NCI-H524 treated with DMSO at 0.1 percent for 48 hours (cell line): ENCODE results near the gene IFNL2.
"Not testable (repeated sequence)": the region's sequence is repeated elsewhere in the genome, so short reads cannot be mapped to it uniquely, and the experiment has no call there.

Experiments
- DNase-seq: peaks from one replicate; lab custom pipeline; 2025; lab: John Stamatoyannopoulos, UW

IFNL2 gene

DNA sequence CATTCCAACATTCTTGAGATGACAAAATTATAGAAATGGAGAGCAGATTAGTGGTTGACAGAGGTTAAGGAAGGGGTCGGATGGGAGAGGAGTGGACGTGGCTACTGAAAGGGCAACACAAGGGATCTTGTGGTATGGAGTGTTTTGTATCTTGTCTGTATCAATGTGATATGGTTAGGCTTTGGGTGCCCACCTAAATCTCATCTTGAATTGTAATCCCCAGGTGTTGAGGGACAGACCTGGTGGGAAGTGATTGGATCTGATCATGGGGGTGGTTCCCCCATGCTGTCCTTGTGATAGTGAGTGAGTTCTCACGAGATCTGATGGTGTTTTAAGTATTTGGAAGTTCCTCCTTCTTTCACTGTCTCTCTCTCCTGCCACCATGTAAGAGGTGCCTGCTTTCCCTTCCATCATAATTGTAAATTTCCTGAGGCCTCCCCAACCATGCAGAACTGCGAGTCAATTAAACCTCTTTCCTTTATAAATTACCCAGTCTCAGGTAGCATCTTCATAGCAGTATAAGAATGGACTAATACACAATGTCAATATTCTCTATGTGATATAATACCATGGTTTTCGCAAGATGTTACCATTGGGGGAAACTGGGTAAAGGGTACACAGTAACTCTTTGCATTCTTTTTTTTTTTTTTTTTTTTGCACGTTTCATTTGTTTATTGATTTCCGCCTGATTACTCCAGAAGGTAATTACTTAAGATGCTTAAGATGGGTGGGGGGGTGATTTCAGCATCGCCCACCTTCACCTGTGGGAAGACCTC lies 14.6 kb upstream of the IFNL2 start:
- no peak for DNase-seq

DNA sequence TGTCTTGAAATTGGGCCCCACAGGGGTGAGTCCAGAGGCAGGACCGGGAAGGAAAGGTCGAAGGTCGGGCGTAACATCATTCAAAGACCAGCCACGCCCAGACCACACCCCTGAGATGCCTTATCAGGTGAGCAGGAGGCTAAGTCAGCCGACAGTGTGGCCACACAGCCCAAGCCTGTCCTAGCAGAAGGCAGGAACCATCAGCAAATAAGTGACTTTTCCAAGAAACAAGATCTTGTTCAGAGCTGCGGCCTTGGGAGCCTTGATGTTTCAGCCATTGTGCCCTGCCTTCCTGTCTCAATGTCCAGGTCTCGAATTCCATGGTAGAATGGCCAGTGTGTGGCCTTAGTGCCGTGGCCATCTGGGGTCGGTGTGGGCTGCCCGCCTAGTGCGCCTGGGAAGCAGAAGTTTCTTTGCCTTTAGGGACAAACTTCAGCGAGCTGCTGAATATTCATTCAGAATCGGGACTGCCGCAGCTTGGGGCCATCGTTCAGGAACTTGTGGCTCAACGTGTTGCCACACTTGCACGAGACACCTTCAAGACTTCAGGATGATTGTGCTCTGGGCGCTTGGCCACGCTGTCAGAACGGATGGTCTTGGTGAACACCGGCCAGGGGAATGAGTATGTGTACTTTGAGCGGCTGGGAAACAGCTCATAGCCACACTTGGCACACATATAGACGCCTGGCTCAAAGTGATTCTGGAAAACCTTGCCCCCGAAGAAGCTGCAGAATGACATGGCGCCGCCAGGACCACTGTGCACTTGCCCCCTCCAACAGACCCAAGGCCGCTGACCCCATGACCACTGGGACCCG lies 13.5 kb upstream of the IFNL2 start:
- DNase-seq: no peak

DNA sequence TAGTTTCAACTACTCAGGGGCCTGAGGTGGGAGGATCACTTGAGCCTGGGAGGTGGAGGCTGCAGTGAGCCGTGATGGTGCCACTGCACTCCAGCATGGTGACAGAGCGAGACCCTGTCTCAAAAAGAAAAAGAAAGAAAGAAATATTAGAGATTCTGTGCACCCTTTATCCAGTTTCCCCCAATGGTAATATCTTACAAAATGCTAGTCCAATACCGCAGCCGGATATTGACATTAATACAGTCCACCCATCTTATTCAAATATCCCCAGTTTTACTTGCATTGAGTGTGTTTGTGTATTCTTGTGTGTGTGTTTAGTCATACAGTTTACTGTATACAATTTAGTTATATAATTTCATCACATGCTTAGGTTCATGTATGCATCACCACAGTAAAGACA lies 11.0 kb upstream of the IFNL2 start:
- no peak for DNase-seq

DNA sequence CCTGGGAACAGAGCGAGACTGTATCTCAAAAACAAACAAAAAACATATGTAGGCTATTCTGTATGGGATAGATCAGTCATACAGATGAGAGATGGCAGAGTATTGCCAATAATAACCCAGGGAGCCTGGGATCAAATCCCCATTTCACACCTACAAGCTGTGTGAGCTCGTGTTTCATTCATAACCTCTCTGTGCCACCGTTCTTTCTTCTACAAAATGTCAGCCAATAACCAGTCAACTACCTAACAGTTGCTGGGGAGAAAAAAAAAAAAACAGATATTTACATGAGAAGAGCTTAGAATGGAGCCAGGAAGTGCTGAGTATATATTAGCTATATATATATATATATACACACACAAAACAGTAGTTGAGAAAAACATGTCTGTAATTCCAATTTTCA lies 6.5 kb upstream of the IFNL2 start:
- no peak for DNase-seq

DNA sequence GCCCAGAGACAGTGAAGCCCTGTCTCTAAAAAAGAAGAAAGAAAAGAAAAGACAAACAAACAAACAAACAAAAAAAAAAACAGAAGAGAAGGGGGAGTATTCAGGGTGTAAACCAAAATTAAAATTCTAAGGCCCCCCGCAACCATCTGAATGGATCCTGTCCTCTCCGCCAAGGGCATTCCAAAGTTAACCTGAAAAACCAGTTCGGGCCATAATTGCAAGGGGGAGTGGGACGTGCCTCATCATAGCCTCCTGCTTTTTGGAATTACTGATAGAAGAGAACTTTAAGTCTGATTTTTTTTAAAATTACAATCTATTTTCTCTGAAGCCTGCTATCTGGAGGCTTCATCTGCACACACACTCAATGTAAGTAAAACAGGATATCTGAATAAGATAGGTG lies 5.7 kb upstream of the IFNL2 start:
- DNase-seq: no peak

DNA sequence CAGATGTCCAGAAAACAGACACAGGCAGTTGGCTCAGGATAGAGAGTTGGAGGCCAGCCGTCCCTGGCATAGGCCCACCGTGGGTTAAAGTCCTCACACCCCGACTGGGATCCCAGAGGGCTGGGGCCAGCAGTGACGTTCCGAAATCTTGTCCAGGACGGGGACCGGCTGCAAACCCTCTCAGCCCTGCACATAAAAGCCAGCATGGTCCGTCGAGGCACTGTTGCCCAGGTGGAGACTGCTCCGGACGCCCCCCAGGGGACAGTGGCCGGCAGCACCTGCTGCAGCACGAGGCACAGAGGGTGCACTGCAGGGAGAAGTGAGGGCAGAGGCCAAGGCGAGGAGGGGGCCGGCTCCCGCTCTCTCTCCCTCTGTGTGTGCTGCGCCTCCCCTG lies 4.3 kb upstream of the IFNL2 start:
- DNase-seq: no peak

DNA sequence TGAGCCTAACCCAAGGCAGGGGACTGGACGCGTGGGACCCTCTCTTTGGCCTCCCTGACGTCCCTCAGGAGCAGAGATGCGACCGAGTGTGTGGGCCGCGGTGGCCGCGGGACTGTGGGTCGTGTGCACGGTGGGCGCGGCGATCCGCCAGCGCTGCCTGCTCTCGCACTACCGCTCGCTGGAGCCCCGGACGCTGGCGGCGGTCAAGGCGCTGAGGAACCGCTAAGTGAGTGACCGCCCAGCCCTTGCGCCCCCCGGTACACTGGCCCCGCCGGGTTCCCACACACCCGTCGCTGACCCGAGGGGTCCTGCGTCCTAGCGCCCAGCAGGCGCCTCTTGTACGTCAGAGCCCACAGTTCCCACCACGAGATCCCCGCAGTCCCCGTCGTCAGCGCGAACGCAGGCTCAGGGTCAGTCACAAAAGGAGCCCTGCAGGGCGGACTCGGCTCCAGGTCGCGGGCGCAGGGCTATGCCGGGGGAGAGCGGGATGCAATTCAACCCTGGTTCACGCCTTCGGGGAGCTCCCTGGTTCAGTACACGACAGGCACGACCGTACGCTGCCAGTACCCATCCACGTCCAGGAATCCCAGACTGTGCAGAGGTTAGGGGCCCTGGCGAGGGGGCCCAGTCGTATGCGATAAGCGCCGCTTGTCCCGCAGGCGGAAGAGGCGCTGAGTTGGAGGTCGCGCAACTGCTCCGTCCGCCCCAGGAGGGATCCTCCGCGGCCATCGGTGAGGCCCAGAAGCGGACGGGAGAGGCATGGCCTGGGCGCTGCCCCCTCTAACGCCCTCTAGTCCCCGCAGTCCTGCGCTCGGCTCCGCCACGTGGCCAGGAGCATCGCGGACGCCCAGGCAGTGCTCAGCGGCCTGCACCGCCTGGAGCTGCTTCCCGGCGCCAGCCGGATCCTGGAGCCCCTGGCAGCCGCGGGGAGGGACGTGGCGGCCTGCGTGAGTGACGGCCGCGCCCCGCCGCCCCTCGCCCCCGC lies 3.6 kb upstream of the IFNL2 start:
- no peak for DNase-seq

DNA sequence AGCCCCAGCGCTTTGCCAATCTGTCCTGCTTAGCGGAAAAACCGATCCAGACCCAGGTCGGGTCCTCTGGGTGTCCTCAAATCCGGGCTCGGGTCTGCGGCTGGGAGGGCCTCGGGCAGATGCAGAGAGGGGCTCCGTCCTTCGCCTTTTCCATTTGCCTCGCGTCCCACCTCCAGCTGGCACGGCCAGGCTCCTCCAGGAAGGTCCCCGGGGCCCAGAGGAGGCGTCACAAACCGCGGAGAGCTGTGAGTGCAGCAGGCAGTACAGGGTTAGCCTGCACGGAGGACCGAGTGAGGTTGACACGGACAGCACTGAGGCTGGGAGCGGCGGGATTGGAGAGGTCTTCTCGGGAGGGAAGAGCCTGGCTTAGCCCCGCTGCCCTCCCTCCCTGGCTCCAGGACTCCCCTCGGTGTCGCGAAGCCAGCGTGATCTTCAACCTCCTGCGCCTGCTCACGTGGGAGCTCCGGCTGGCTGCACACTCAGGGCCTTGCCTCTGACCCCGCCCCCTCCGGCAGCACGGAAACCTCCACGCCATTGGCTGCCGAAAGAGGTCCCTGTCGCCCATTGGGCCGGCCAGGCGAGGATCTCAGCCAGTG lies 2.8 kb upstream of the IFNL2 start:
- DNase-seq: no peak

DNA sequence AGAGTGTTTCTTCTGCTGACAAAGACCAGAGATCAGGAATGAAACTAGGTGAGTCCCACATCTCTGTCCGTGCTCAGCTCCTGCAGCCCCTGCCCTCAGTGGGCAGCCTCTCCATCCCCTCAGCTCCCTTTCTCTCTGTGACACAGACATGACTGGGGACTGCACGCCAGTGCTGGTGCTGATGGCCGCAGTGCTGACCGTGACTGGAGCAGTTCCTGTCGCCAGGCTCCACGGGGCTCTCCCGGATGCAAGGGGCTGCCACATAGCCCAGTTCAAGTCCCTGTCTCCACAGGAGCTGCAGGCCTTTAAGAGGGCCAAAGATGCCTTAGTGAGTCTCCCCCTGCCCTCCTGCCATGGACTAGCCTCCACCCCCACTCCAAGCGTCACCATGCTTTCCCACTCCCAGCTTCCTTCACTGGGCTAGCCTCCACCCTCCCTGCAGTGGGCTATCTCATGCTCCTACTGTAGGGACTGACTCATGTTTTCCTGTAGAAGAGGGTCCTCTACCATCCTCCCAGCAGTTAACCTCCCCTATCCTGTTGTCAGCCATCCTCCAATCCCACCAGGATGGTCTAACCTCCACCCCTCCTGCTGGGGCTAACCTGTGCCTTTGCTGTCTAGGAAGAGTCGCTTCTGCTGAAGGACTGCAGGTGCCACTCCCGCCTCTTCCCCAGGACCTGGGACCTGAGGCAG lies 481 bp downstream of the IFNL2 start:
- not testable (repeated sequence) for DNase-seq

DNA sequence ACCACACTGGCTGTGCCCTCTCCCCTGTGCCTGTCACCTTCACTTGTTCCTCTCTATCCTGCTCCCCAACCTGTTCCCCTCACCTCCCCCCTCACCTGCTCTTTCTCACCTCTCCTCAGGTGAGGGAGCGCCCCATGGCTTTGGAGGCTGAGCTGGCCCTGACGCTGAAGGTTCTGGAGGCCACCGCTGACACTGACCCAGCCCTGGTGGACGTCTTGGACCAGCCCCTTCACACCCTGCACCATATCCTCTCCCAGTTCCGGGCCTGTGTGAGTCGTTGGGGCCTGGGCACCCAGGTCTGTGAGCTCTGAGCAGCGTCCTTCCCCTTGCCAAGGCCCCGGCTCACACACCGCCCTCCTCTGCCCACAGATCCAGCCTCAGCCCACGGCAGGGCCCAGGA lies 1.2 kb downstream of the IFNL2 start:
- DNase-seq: not testable (repeated sequence)

DNA sequence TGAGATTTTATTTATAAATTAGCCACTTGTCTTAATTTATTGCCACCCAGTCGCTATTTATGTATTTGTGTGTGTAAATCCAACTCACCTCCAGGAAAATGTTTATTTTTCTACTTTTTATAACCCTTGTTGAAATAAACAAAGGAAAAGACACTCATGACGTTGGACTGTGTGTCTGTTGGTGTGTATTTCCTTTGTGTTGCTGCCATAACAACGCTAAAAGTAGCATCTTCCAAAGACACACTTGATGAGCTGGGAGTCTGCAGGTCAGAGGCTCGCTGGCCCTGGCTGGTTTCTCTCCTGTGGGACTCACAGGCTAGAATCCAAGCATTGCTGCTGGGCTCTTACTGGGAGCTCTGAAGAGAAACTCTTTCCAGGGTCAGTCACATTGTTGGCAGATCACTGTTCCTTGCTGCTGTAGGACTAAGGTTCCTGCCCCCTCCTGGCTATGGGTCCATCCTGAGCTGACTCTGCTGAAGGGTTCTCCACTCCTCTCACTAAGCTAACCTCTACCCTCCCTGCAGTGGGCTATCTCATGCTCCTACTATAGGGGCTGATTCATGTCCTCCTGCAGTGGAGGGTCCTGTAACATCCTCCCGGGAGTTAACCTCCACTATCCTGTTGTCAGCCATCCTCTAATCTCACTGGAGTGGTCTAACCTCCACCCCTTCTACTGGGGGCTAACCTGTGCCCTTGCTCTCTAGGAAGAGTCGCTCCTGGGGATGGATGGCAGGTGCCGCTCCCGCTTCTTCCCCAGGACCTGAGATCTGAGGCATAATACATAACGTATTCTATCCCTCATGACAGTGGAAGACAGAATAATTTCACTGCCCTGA lies 2.1 kb downstream of the IFNL2 start:
- DNase-seq: no peak

DNA sequence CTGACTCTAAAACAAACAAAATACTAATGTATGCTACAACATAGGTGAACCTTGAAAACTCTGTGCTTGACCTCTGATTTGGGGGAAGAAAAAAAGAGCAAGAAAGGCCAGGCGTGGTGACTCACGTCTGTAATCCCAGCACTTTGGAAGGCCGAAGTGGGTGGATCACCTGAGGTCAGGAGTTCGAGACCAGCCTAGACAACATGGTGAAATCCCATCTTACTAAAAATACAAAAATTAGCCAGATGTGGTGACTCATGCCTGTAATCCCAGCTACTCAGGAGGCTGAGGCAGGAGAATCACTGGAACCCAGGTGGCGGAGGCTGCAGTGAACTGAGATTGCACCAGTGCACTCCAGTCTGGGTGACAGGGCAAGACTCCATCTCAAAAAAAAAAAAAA lies 5.7 kb downstream of the IFNL2 start:
- DNase-seq: not testable (repeated sequence)

DNA sequence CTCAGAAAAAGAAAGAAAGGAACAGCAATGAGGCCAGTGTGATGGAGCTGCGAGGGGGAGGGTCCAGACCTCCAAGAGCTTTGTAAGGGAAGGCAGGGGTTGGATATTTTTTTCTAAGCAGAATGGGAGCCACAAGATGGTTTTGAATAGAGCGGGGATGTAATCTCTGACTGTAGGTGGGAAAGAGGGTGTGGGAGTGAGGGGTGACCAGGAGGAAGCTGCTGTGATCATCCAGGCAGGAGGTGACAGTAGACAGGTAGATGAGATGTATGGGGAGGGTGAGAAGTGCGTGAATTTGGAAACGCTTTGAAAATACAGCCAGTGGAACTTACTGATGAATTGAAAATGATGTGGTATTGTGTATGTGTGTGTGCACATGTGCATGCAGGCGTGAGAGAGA lies 7.4 kb downstream of the IFNL2 start:
- DNase-seq: no peak

DNA sequence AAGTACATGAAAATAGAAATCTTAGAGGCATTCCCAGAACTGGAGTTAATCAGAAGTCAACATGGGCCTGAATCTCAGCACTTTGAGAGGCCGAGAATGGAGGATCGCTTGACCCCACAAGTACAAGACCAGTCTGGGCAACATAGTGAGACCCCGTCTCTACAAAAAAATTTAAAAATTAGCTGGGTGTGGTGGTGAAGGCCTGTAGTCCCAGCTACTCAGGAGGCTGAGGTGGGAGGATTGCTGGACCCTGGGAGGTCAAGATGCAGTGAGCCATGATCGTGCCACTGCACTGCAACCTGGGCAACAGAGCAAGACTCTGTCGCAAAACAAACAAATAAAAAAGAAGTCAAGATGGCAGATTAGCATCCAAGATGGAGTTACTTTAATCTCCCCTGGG lies 8.5 kb downstream of the IFNL2 start:
- DNase-seq: no peak

DNA sequence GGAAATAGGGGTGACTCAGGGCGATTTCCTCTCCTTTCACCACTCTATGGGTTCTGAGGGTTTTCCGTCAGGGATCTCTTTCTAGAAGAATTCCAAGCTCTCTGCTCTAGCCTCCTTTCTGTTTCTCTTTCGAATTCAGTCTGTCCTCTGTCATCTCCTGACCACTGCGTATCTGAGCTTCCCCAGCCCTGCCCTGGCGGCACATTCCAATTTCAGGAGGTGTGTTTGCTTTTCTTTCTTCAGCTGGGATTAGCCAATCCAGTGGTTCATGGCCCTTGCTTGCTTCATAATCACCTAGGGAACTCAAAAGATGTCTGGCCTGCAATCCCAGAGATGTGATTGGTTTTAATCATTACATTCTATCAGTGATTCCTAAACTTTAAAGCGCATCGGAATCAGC lies 9.4 kb downstream of the IFNL2 start:
- DNase-seq: no peak

DNA sequence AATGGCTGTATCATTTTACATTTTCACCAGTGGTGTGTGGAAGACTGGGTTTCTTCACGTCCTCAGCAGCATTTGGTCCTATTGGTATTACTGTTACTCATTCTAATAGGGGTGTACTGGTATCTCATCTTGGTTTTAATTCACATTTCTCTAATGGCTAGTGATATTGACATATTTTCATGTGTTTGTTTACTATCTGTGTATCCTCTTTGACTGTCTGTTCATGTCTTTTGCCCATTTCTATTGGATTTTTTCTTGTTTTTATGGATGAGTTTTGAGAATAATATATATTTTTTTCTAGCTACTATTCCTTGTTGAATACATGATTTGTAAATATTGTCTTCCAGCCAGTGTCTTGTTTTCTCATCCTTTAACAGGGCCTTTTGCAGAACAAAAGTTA lies 13.8 kb downstream of the IFNL2 start:
- DNase-seq: no peak

DNA sequence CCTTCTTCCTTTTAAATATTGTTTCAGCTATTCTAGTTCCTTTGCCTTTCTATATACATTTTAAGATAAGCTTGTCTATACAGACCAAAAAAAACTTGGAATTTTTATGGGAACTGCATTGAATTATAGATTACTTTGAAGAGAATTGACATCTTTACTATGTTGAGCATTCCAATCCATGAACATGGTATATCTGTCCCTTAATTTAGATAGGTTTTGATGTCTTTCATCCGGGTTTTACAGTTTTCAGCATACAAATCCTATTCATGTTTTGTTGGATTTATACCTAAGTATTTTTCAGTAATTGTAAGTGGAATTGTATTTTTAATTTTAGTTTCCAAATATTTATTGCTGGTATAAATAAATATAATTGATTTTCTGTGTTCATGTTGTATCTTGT lies 15.8 kb downstream of the IFNL2 start:
- no peak for DNase-seq

DNA sequence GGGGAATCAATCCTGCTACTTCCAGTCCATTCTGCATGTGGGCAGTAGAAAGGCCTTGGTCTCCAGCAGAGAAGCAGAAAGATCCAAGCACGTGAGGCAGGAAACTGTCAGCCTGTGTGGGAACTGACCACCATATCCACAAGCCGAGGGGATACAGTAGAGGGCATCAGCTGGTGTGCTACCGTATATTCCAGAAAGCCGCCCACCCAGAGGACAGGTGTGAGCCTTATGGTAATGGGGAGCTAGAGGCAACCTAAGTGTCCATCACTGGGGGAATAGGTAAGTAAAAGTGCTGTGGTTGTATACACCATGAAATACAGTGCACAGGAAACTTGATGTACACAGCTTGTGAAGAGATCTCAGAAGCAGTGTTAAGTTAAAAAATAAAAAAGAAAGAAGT lies 25.2 kb downstream of the IFNL2 start:
- no peak for DNase-seq

DNA sequence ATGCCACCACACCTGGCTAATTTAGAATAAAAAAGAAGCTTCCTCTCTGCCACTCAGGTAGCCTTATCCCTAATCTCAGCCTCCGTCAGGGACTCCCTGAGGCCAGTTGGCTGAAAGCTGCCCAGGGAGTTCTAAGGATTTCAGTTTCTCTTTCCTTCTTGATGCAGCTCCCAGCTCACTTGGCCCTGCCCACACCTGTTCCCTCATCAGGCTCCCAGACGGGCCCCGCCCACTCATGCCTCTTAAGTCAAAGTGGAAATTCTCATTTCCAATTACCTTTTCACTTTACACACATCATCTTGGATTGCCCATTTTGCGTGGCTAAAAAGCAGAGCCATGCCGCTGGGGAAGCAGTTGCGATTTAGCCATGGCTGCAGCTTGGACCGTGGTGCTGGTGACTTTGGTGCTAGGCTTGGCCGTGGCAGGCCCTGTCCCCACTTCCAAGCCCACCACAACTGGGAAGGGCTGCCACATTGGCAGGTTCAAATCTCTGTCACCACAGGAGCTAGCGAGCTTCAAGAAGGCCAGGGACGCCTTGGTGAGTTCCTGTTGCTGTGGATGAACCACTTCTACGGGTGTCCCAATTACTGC lies 28.0 kb downstream of the IFNL2 start, which contains the start of gene IFNL1:
IFNL1 (plus strand) TSS at position 353 of the 591 bp plus-strand sequence; CDS start at position 368, 15 bp downstream.
- DNase-seq: no peak

DNA sequence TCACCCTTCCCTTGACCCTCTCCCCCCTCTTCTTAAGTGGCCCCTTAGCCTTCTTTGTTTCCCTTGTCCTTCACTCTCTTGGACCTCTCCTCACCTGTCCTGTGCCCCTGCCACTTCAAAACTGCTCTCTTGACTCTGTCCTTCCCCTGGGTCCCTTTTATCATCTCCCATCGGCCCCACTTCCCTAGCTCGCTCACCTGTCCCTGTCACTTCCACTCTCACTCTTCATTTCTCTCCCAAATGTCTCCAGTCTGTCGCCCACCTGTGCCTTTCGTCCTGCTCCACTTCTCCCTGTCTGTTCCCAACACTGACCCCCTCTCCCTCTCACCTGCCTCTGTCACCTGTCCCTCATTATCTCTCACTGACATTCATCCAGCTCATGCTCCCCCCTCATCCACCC lies 28.7 kb downstream of the IFNL2 start:
- no peak for DNase-seq
